GM18870 (cell line): ENCODE results near the gene PLEKHA6.

Source experiments
- ATAC-seq: cut with Tn5 transposase; IDR thresholded peaks from one replicate; pipeline ENCODE4 v1.9.1; 2021; ENCODE audit warnings: moderate library complexity; ENCODE audit not compliant: unreplicated experiment

The PLEKHA6 gene

GRCh38 chr1:204286831-204287421 lies 72.8 kb downstream of the PLEKHA6 start:
- ATAC-seq, result no peak

DNA sequence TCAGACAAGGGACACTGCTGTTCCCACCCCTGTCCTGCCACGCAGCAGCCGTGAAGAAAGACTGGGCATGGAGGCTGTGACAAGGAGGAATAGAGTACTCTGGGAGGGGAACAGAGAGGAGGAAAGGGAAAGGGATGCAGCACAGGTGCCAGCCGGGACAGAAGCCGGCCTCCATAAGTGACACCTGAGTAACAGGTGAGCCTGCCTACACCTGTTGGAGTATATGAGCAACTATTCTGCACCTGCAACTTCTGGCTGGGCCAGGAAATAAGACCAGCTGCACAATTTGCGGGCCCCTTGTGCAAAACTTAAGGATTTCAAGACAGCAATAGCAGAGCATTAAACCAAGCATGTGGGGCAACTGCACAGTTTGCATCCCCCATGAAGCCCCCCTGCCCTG lies 73.4 kb downstream of the PLEKHA6 start:
- no peak for ATAC-seq

- no peak for ATAC-seq
These were observed 74.1 kb downstream of the PLEKHA6 start for GRCh38 chr1:204285436-204286305.

DNA sequence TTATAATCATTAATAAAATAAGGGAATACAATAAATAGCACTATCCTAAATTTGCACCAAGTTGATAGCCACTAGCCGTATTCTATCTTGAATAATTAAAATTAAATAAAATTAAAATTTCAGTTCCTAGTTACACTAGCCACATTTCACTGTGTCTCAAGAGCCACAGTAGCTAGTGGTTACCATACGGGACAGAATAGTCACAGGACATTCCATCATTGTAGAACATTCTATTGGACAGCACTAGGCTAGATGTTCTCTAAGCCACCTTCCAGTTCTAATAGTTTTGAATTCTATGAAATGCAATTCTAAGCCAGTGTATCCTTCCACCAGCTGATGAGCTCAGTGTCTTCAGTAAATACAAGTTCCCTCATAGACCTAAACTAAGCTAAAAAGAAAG lies 74.8 kb downstream of the PLEKHA6 start:
- ATAC-seq, result no peak

GRCh38 chr1:204283711-204284651 lies 75.7 kb downstream of the PLEKHA6 start:
- no peak for ATAC-seq

- no peak for ATAC-seq
These were observed 76.9 kb downstream of the PLEKHA6 start for GRCh38 chr1:204282761-204283221.

DNA sequence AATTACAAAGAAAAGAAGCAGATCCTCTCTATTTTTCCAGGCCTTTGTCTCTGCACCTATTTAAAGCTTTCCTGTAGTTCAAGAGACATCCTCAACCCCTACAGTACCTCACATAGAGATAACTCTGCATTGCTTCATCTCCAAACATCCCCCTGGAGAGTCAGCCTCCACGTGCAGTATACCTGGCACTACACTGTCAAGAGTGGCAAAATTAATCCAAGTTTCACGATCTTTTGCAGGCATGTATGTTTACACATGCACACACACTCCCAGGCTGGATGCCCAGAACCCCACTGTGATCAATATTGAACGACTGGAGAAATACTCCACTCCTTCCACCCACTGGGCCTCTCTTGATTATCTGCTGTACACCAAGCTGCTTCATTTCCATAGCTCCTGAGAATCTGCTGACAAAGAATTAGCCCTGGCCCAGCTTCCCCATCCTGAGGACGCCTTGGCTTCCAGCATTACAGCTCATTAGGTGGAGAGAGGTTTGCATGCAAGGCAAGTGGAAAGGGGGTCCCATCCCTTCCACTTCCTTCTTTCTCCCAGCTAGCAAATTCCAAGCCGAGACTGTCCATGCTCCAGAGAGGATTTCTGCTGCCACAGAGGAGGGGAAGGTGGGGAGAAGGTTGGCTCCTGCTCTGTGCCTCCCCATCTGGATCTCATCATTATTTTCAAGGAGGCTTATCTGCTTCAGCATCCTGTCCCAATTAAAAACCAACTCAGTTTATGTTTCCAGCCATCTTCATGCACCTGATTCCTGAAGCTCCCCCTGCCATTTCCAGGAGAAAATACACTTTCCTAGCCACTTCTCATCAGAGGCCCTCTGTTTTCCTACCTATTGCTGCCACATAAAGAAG lies 79.4 kb downstream of the PLEKHA6 start:
- ATAC-seq, result no peak

DNA sequence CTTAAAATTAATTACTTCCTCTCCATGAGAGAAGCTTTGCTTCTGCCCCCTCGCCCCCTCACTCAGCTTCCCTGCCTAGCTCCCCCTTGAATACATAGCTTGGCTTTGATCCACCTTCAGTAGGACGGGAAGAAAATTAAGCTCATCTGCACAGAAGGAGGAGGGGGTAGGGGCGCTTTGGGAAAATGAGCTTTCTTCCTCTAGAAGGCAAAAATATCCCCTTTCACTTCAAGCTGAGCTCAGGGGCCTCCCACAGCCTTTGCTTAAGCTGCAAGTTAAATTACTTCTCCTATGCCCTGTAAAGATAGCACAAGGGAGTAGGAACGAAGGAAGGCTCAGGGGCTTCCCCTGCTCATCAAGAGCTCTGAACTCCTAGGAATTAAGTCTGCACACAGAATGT lies 80.8 kb downstream of the PLEKHA6 start:
- ATAC-seq, result no peak

DNA sequence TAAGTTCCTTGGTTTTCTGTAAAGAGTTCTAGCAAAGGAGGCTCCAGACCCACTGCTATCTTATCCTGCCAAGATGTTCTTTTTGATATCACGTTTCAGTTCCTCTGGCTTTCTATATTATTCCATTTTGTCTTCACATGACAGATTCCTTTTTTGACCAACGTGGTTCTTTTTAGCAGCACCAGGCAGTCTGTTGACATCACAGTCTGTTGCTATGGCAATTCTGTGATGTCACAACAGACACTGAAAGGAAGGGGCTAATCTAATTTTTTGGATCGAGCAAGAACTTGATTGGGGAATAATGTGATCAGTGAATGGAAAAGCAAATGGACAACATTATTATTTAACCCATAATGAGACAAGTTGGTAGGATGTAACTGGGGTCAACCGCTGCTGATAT lies 81.5 kb downstream of the PLEKHA6 start:
- ATAC-seq, result no peak

- ATAC-seq, result no peak
These were observed 82.0 kb downstream of the PLEKHA6 start for GRCh38 chr1:204277563-204278219.

- ATAC-seq, result no peak
These were observed 83.9 kb downstream of the PLEKHA6 start for GRCh38 chr1:204275695-204276370.

DNA sequence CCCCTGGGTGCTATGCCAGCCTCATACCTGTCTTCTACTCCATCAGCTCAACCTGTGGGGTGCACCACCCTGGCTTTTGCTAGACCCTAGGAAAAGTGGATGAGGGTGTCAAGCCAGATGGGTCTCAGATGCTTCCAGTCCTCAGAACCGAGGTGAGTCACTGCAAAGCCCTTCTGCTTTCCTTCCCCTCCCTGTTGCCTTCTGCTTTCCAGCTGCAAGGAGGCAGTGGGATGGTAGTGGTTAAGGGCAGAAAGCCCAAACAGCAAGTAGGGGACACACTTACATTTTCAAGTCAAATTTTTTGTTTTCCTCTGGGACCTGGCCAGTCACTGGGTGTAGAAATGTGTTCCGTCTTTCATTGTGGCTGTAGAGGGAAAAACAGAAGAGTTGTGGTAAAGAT lies 85.3 kb downstream of the PLEKHA6 start:
- no peak for ATAC-seq

GRCh38 chr1:204272505-204272904 lies 87.2 kb downstream of the PLEKHA6 start:
- ATAC-seq, result no peak

DNA sequence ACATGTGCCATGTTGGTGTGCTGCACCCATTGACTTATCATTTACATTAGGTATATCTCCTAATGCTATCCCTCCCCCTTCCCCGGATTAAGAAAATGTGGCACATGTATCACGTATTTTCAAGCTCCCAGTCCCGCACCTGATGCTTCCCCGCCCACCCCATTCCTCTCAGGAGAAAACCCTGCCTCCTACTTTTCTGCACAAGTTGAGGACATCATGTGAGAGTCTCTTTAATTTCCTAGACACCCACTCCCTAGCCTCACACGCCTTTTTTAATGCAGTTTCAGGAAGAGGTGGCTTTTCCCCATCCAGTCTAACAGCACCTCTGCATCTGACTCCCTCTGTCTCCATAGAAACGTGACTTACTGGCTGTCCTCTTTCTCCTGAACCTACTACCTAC lies 87.8 kb downstream of the PLEKHA6 start:
- ATAC-seq, result no peak

- ATAC-seq, result no peak
These were observed 91.6 kb downstream of the PLEKHA6 start for GRCh38 chr1:204268101-204268500.

GRCh38 chr1:204267191-204267601 lies 92.5 kb downstream of the PLEKHA6 start:
- ATAC-seq, result no peak

DNA sequence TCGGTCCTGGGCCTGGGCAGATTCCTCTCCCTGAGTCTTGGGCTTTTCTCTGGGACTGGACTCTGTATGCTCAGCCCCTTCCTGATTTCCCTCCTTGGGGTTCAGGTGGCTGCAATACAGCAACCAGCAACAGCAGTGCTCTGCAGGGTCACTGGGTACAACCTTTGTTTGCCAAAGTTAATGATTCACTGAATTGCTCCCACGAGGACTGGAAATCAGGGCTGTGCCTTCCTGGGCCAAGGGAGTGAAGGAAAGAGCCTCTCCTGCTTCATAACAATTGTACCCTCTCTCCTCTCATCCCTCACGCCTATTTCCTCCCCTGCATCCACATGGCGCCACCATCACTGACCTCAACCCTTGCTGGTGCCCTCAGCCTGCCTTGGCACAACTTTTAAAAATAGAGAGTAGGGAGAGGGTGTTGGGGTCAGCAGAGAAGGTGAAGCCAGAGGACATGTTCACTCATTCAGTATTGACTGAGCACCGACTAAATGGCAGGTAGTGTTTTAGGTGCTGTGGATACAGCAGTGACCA lies 93.2 kb downstream of the PLEKHA6 start:
- no peak for ATAC-seq

DNA sequence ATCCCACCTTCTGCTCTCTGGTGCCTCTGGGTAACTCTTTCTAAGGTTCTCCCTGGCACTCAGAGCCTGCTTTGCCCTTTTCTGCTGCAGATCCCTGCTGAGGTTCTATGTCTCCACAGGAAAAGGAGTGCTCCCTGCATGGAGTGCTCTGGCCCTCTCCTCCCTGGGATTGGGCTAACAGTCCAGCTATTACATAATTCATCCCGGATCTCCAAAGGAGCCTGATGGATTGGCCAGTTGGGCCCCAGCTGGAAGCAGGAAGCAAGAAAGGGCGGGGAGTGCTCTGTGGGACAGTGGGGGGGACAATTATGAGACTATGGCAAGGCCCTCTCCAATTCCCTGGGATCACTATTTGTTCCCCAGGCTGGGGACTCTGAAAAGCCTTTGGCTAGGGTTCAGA lies 94.1 kb downstream of the PLEKHA6 start:
- ATAC-seq, result no peak

GRCh38 chr1:204264805-204265204 lies 94.9 kb downstream of the PLEKHA6 start:
- ATAC-seq, result no peak
